Measurements from ENCODE around the gene GARRE1.
A peak's percentile ranks its signal among the peaks of the same experiment; 100 is the strongest.
"Not testable (repeated sequence)": the region's sequence is repeated elsewhere in the genome, so short reads cannot be mapped to it uniquely, and the experiment has no call there.

GARRE1 gene

GRCh38 chr19:34256835-34257558 is 2.6 kb downstream of the GARRE1 start:
- DNase-seq = no peak

DNA sequence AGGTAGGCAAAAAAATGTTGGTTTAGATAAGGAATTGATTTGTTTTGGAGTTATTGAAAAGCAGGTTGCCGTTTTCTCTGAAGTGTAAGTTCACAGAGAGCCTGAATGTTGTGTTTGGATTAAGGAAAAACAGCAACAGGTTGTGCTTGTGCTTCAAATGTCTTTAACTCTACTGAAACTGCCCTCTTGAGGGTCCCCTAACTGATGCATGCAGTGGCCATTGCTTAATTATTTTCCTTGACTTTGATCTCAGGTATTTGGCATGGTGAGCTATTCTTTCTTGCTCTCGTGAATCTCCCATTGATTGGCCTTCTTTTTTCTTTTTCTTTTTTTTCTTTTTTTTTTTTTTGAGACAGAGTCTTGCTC is 3.2 kb downstream of the GARRE1 start:
- no peak for DNase-seq

GRCh38 chr19:34259367-34260095 is 5.2 kb downstream of the GARRE1 start:
- no peak for DNase-seq

- no peak for DNase-seq
These were observed 6.4 kb downstream of the GARRE1 start for GRCh38 chr19:34260771-34261173.

DNA sequence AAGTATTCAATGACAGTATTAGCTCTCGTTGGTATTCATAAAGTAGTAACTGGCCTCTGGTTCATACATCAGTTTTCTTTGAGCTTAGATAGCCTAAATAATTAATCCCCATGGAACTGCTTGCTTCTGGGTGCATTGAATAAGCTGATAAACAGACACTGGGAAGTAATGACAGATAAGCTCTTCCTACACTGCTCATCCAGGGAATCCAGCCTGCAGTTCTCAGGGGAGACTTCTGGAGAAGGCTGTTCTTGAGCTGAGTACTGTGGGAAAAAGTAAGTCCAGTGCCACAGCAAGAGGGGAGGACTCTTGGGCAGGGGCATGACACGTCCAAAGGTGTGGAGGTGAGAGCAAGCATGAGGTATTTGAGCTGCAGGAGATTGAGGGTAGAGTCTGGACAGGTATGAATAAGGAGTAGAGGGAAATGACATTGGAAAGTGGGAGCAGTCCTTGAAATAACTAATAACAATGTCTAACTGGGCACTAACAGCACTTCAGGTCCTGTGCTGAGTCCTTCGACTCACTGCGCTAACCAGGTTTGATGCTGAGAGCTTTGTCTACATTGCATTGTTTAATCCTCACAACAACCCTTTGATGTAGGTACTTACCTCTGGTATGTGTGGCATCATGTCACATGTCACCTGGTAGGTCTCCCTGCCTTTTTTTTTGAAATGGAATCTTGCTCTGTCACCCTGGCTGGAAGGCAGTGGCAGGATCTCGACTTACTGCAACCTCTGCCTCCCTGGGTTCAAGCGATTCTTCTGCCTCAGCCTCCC is 7.2 kb downstream of the GARRE1 start:
- no peak for DNase-seq

GRCh38 chr19:34263745-34264237 is 9.4 kb downstream of the GARRE1 start:
- no peak for DNase-seq

DNA sequence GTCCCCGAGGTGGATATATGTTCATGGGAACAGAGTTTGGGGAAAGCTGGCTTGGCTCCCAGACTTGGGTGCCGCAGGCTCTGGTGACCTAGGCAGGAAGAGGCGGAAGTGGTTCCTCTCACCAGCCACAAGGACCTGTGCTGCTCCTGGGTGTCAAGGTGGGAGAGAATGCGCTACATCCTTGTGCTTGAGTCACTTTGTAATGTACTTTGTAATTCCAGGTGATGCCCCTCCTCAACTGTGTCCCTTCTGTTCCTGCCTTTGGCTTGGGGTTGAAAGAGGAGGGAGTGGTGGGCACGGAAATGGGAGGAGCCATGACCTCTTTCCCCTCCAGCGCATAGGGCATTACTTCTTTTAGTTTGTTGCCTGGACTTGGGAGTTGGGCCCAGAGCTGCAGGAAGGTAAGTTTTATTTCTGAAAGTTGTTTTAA is 10.9 kb downstream of the GARRE1 start:
- no peak for DNase-seq

GRCh38 chr19:34269081-34269480 is 14.7 kb downstream of the GARRE1 start:
- no peak for DNase-seq

GRCh38 chr19:34269489-34269888 is 15.1 kb downstream of the GARRE1 start:
- no peak for DNase-seq

GRCh38 chr19:34269968-34270621 is 15.7 kb downstream of the GARRE1 start:
- DNase-seq = peak in 20 of 56 donors; percentile 3 to 61 (median 14)

DNA sequence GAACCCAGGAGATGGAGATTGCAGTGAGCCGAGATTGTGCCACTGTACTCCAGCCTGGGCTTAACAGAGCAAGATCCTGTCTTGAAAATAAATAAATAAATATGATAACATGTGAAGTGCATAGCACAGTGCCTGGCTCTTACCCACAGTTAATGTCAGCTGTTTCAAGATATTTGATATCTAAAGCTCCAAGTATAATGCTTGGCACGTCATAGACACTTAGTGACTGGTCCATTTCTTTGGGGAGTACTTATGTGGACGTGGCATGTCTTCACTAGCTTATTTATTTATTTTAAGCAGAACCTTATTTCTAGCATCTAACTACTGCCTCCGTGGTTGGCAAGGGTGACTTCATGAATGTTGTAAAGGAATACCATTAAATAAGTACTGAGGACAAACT is 18.8 kb downstream of the GARRE1 start:
- DNase-seq = no peak

DNA sequence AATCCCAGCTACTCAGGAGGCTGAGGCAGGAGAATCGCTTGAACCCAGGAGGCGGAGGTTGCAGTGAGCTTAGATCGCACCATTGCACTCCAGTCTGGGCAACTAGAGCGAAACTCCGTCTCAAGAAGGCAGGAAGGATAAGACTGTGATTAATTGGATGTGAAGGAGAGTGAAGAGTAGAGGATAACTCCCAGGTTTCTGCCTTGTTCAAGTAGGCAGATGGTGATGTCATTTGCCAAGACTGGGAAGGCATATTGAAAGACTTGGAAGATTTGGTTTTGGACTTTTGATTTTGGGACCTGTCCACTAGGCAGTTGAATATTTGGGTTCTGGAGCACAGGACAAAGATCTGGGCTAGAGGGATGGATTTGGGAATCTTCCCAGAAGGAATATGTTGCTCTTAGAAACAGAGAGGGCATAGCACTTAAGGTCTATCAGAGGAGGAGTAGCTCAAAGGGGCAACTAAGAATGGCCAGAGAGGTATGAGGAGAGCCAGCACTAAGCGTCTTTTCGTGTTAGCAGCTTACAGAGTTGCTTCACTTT is 20.0 kb downstream of the GARRE1 start:
- DNase-seq = no peak

DNA sequence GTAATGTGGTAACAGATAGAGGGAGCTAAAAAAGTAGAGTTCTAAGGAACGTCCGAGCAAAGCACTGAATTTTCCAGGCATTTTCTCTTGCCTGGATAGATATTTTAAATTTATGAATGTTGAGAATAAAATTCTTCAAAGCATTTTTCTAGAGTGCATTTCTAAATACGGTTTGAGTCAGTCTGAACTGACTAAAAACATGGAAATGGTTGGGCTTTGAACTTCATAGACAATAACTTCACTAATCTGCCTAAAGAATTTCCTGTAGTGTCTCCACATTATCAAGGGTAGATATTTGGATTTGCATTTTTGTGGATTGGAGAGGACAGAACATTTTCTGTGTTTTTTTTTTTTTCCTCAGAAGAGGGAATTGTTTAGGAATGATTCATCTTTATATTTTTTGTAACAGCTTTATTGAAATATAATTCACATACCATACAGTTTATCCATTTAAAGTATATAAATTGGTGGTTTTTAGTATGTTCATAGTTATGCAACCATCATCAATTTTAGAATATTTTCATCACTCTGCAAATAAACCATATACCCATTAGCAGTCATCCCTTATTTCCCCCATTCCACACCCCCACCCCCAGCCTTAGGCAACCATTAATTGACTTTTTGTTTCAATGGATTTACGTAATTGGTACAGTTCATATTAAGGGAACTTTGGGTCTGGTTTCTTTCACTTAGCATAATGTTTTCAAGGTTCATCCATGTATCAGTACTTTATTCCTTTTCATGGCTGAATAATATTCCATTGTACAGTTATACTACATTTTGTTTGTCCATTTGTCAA is 20.7 kb downstream of the GARRE1 start:
- DNase-seq = no peak

GRCh38 chr19:34275705-34276104 is 21.4 kb downstream of the GARRE1 start:
- DNase-seq = no peak

DNA sequence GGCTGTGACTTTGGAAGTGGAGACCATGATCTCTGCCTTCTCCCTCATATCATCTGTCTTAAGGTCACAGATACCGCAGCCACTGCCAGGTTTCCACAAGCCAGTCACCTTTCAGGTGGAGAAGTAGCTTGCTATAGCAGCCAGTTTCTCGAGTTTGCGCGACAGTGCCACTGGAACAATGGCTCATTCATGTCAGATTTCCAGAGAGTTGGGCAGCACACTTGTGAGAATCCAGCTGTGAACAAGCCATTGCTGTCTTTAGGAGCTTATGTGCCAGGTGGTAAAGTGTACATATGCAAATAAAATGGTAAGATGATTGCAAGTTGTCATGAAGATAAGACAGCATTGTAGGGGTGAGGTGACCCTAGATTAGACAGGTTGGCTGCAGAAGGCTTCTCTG is 22.3 kb downstream of the GARRE1 start:
- DNase-seq = peak in 18 of 56 donors; percentile 5 to 69 (median 28)

- DNase-seq = no peak
These were observed 22.9 kb downstream of the GARRE1 start for GRCh38 chr19:34277244-34277643.

GRCh38 chr19:34278783-34279182 is 24.4 kb downstream of the GARRE1 start:
- DNase-seq = no peak

GRCh38 chr19:34281444-34281843 is 27.1 kb downstream of the GARRE1 start:
- DNase-seq = not testable (repeated sequence)

- DNase-seq = no peak
These were observed 28.5 kb downstream of the GARRE1 start for GRCh38 chr19:34282611-34283519.

Measured in amygdala (tissue), 56 donors.